ENCODE results near the gene TULP3. TPM values are rescaled to one million over a fixed set of nuclear protein-coding genes. Genes with fewer than 3 reads are reported as not detected.

The TULP3 gene
- total and polyA plus RNA-seq, 9 donors: 27.3 to 58.6 (median 42.1) TPM

DNA sequence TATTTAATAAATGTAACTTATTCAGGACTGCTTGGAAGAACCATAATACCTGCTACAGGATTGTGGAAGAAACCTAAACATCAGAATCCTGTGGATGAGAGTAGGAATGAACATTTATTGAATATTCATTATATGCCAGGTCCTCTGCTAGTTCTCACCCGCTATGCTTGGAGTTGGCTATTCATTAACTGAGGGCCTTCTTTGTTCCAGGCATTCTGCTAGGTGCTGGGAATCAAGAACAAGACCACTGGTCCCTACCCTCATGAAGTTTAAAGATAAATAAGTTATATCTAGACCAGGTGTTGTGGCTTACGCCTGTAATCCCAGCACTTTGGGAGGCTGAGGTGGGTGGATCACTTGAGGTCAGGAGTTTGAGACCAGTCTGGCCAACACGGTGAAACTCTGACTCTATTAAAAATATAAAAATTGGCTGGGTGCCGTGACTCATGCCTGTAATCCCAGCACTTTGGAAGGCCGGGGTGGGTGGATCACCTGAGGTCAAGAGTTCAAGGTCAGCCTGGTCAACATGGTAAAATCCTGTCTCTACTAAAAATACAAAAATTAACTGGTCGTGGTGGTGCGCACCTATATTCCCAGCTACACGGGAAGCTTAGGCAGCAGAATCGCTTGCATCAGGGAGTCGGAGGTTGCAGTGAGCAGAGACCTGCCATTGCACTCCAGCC lies 3.8 kb upstream of the TULP3 start:
- intact Hi-C loops (cut with DNase I): loop anchor here in 1 of 4 donors (10.0 kb wide), 1 partner anchor 52 kb away; the partner anchor contains the start of gene NRIP2
- Histone ChIP-seq H3K4me3 (no peak overlapping the region), H3K27ac (no peak overlapping the region), H3K27me3 (no peaks in the 10 kb centered on the region), H3K36me3 (no peaks in the 10 kb centered on the region), H3K4me1 (ENCODE audit: insufficient read depth) (peaks cover 5% of the 10 kb centered on the region), H3K9me3 (no peaks in the 10 kb centered on the region)
- no peak for TF ChIP-seq POLR2A (IDR thresholded peaks at IDR 0.05)
- TF ChIP-seq, protein P1, sequence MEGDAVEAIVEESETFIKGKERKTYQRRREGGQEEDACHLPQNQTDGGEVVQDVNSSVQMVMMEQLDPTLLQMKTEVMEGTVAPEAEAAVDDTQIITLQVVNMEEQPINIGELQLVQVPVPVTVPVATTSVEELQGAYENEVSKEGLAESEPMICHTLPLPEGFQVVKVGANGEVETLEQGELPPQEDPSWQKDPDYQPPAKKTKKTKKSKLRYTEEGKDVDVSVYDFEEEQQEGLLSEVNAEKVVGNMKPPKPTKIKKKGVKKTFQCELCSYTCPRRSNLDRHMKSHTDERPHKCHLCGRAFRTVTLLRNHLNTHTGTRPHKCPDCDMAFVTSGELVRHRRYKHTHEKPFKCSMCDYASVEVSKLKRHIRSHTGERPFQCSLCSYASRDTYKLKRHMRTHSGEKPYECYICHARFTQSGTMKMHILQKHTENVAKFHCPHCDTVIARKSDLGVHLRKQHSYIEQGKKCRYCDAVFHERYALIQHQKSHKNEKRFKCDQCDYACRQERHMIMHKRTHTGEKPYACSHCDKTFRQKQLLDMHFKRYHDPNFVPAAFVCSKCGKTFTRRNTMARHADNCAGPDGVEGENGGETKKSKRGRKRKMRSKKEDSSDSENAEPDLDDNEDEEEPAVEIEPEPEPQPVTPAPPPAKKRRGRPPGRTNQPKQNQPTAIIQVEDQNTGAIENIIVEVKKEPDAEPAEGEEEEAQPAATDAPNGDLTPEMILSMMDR (IDR thresholded peaks at IDR 0.05): no peak
- no peak for TF ChIP-seq EP300 (IDR thresholded peaks at IDR 0.05)
- no peak for DNase-seq
- WGBS, 3 donors: 77 to 80% (median 78%) methylated on average over 10 of the region's 10 CpGs

DNA sequence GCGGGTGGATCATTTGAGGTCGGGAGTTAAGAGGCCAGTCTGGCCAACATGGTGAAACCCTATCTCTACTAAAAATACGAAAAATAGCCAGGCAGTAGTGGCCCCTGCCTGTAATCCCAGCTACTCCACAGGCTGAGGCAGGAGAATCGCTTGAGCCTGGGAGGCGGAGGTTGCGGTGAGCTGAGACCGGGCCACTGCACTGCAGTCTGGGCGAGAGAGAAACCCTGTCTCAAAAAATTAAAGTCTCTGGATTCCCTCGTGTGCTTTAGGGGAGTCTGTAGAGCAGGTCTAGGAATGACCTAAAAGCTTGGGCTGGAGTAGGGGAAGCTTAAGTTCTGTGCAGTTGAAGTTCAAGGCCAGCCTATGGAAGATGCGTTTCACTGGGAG lies 697 bp upstream of the TULP3 start:
- Histone ChIP-seq H3K36me3 (no peaks in the 10 kb centered on the region), H3K9me3 (no peaks in the 10 kb centered on the region), H3K4me3 (peak overlapping the region; percentile 97), H3K27ac (peak overlapping the region; percentile 82 to 98), H3K27me3 (no peaks in the 10 kb centered on the region), H3K4me1 (ENCODE audit: insufficient read depth) (peaks cover 13% of the 10 kb centered on the region)
- no peak for TF ChIP-seq EP300 (IDR thresholded peaks at IDR 0.05)
- no peak for TF ChIP-seq POLR2A (IDR thresholded peaks at IDR 0.05)
- TF ChIP-seq, protein P1 (IDR thresholded peaks at IDR 0.05): no peak
- no peak for DNase-seq
- intact Hi-C loops (cut with DNase I): no loop called here
- 28 to 36% (median 34%) methylated on average over 10 of the region's 10 CpGs for WGBS, 3 donors

DNA sequence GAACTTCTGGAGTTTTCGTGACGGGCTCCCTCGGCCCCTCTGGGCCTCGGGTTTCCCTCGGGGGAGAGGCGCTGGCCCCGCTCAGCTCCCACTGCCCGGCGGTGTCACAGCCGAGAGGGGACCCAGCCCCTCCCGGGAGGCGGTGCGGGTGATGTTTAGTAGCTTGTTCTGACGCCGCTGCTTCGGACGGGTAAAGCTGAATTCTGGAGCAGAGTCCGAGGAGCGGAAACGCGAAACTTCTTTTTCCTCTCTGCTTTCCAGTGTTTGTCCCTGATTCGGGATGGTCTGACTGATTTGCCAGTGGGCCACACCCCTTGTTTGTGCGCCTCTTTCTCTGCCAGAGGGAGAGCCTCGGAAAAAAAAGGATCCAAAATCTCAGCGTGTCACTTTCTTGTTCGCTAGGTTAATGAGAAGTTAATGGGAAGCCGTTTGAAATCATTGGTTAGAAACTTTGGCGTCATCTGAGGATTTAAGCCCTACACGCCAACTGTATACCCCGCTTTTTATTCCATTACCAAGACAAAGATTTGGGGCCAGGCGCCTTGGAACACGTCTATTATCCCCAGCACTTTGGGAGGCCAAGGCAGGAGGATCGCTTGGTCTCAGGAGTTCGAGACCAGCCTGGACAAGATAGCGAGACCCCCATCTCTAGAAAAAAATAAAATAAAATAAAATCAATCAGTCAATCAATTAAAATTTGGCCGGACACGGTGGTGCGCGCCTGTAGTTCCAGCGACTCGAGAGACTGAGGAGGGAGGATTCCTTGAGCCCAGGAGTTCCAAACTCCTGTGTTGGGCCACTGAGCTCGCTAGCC lies 756 bp downstream of the TULP3 start:
- intact Hi-C loops (cut with DNase I): no loop called here
- H3K4me3 ChIP-seq: peak overlapping the region; percentile 97
- H3K4me1 ChIP-seq (ENCODE audit: insufficient read depth): peaks cover 13% of the 10 kb centered on the region
- no peaks in the 10 kb centered on the region for H3K36me3 ChIP-seq
- DNase-seq: peak in 4 of 5 donors; percentile 38 to 73 (median 60)
- 14 to 16% (median 15%) methylated on average over 42 of the region's 42 CpGs for WGBS, 3 donors
- H3K27ac ChIP-seq: peak overlapping the region; percentile 30 to 98
- no peaks in the 10 kb centered on the region for H3K27me3 ChIP-seq
- TF ChIP-seq POLR2A (IDR thresholded peaks at IDR 0.05) (no peak), EP300 (IDR thresholded peaks at IDR 0.05) (no peak)
- TF ChIP-seq, protein P1 (IDR thresholded peaks at IDR 0.05): no peak
- H3K9me3 ChIP-seq: no peaks in the 10 kb centered on the region

DNA sequence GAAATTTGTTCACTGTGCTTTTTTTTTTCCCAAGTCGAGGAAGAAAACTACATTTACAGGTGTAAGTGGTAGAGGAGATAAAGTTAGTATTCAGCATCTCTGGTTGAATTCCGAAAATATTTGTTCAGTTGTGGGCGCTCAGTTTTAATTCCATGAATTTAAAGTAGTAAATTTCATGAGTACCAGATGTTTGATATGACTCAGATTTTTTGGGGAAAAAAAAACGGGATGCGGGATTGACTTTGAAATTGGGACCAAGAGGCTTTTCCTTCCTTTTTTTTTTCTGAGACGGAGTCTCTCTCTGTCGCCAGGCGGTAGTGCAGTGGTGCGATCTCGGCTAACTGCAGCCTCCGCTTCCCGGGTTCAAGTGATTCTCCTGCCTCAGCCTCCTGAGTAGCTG lies 1.6 kb downstream of the TULP3 start:
- Histone ChIP-seq H3K36me3 (no peaks in the 10 kb centered on the region), H3K27ac (no peak overlapping the region), H3K9me3 (no peaks in the 10 kb centered on the region), H3K4me1 (ENCODE audit: insufficient read depth) (peaks cover 13% of the 10 kb centered on the region), H3K4me3 (peak overlapping the region; percentile 97), H3K27me3 (no peaks in the 10 kb centered on the region)
- intact Hi-C loops (cut with DNase I): no loop called here
- DNase-seq: no peak
- WGBS, 3 donors: 61 to 68% (median 66%) methylated on average over 12 of the region's 12 CpGs
- TF ChIP-seq EP300 (IDR thresholded peaks at IDR 0.05) (no peak), POLR2A (IDR thresholded peaks at IDR 0.05) (no peak)
- TF ChIP-seq, protein P1 (IDR thresholded peaks at IDR 0.05): no peak
